HEK293 (cell line): ENCODE results near the gene ZNF710.

Source experiments
- CTCF ChIA-PET: fragments of 350-600 bp; formaldehyde crosslinking; extraction: SDS; loops from one replicate; lab custom pipeline; 2021; ENCODE audit warnings: antibody characterized with exemption; lab: Yijun Ruan, JAX
- POLR2A ChIA-PET: fragments of 300-600 bp; formaldehyde crosslinking; extraction: SDS; loops from one replicate; lab custom pipeline; 2020; ENCODE audit warnings: antibody characterized with exemption, inconsistent platforms; lab: Yijun Ruan, JAX
- H3K27ac ChIP-seq: fragments of 200-500 bp; sonication (Bioruptor generic); 2 replicates; pipeline ENCODE4 v1.5.1; 2014; ENCODE audit warnings: low read depth, low read length, control low read depth, inconsistent platforms; ENCODE audit errors: extremely low read depth
- H3K36me3 ChIP-seq, 2 experiments: fragments of 200-500 bp in 1 of 2; sonication (Bioruptor generic) in 1 of 2; 1 replicate in 1 of 2; 2 replicates in 1 of 2; pipeline ENCODE4 v1.5.1; 2014 to 2017; ENCODE audit warnings: inconsistent platforms in 2 of 2, low read length in 2 of 2; ENCODE audit not compliant: control insufficient read depth in 2 of 2, insufficient read depth in 1 of 2
- H3K4me1 ChIP-seq: fragments of 200-500 bp; sonication (Bioruptor generic); 2 replicates; pipeline ENCODE4 v1.5.1; 2014; ENCODE audit warnings: mild to moderate bottlenecking, low read length, inconsistent platforms; ENCODE audit not compliant: control insufficient read depth, insufficient read depth
- H3K4me3 ChIP-seq: 2 replicates; pipeline ENCODE4 v1.5.1; 2011; ENCODE audit warnings: low read depth, mild to moderate bottlenecking, control low read depth, low read length, moderate library complexity
- H3K9me3 ChIP-seq: fragments of 200-500 bp; sonication (Bioruptor generic); 2 replicates; pipeline ENCODE4 v1.5.1; 2014; ENCODE audit warnings: low read depth, low read length, inconsistent platforms; ENCODE audit not compliant: control insufficient read depth, insufficient read depth
- GLI2 ChIP-seq: fragments of 450-650 bp; formaldehyde crosslinking; IDR thresholded peaks from 2 replicates; pipeline ENCODE4; 2017; ENCODE audit warnings: missing biosample characterization, missing genetic modification characterization, low read depth, borderline replicate concordance
- OVOL3 ChIP-seq: fragments of 450-650 bp; formaldehyde crosslinking; IDR thresholded peaks from 2 replicates; pipeline ENCODE4 v1.5.1; 2016; ENCODE audit warnings: missing biosample characterization, missing genetic modification characterization
- SCRT1 ChIP-seq: fragments of 450-650 bp; formaldehyde crosslinking; IDR thresholded peaks from 2 replicates; pipeline ENCODE4 v1.5.1; 2016; ENCODE audit warnings: missing biosample characterization, missing genetic modification characterization, borderline replicate concordance
- SP2 ChIP-seq: fragments of 450-650 bp; formaldehyde crosslinking; IDR thresholded peaks from 2 replicates; pipeline ENCODE4 v1.5.1; 2016; ENCODE audit warnings: missing biosample characterization, missing genetic modification characterization
- WT1 ChIP-seq: fragments of 450-650 bp; formaldehyde crosslinking; IDR thresholded peaks from 2 replicates; pipeline ENCODE4 v1.5.1; 2016; ENCODE audit warnings: missing biosample characterization, missing genetic modification characterization
- ZBTB11 ChIP-seq: fragments of 450-650 bp; formaldehyde crosslinking; conservative IDR thresholded peaks from 2 replicates; pipeline ENCODE4 v1.5.1; 2016; ENCODE audit warnings: low read depth, missing biosample characterization, missing genetic modification characterization
- ZIC2 ChIP-seq: fragments of 450-650 bp; formaldehyde crosslinking; IDR thresholded peaks from 2 replicates; pipeline ENCODE4 v1.5.1; 2016; ENCODE audit warnings: missing biosample characterization, missing genetic modification characterization
- ZNF114 ChIP-seq: fragments of 450-650 bp; formaldehyde crosslinking; IDR thresholded peaks from 2 replicates; pipeline ENCODE4 v1.5.0; 2017; ENCODE audit warnings: missing biosample characterization, missing genetic modification characterization
- ZNF132 ChIP-seq: fragments of 450-650 bp; formaldehyde crosslinking; IDR thresholded peaks from 2 replicates; pipeline ENCODE4 v1.5.1; 2017; ENCODE audit warnings: missing biosample characterization, missing genetic modification characterization, borderline replicate concordance
- ZNF146 ChIP-seq: fragments of 450-650 bp; formaldehyde crosslinking; IDR thresholded peaks from 2 replicates; pipeline ENCODE4 v1.5.1; 2016; ENCODE audit warnings: missing biosample characterization, missing genetic modification characterization
- ZNF202 ChIP-seq: fragments of 450-650 bp; formaldehyde crosslinking; IDR thresholded peaks from 2 replicates; pipeline ENCODE4 v1.5.1; 2016; ENCODE audit warnings: missing biosample characterization, missing genetic modification characterization, borderline replicate concordance
- ZNF214 ChIP-seq: fragments of 450-650 bp; formaldehyde crosslinking; IDR thresholded peaks from 2 replicates; pipeline ENCODE4 v1.5.1; 2017; ENCODE audit warnings: missing biosample characterization, mild to moderate bottlenecking, missing genetic modification characterization, borderline replicate concordance
- ZNF23 ChIP-seq: fragments of 450-650 bp; formaldehyde crosslinking; IDR thresholded peaks from 2 replicates; pipeline ENCODE4 v1.5.1; 2016; ENCODE audit warnings: missing biosample characterization, missing genetic modification characterization, borderline replicate concordance
- ZNF248 ChIP-seq: fragments of 450-650 bp; formaldehyde crosslinking; IDR thresholded peaks from 2 replicates; pipeline ENCODE4 v1.5.1; 2017; ENCODE audit warnings: missing biosample characterization, missing genetic modification characterization
- ZNF274 ChIP-seq, 2 experiments: fragments of 200-500 bp in 1 of 2; fragments of 450-650 bp in 1 of 2; sonication (Bioruptor generic) in 1 of 2; formaldehyde crosslinking in 1 of 2; IDR thresholded peaks; 2 replicates each; pipeline versions ENCODE4 v1.5.1 to v1.6.1; 2014 to 2016; ENCODE audit warnings: borderline replicate concordance in 1 of 2, inconsistent platforms in 1 of 2, low read length in 1 of 2, missing biosample characterization in 1 of 2, missing genetic modification characterization in 1 of 2
- ZNF302 ChIP-seq: fragments of 450-650 bp; formaldehyde crosslinking; IDR thresholded peaks from 2 replicates; pipeline ENCODE4 v1.5.1; 2016; ENCODE audit warnings: missing biosample characterization, missing genetic modification characterization, low read depth
- ZNF354C ChIP-seq: fragments of 450-650 bp; formaldehyde crosslinking; IDR thresholded peaks from 2 replicates; pipeline ENCODE4 v1.5.1; 2016; ENCODE audit warnings: missing biosample characterization, missing genetic modification characterization, low read depth, borderline replicate concordance
- ZNF555 ChIP-seq: fragments of 450-650 bp; formaldehyde crosslinking; conservative IDR thresholded peaks from 2 replicates; pipeline ENCODE4 v1.5.1; 2017; ENCODE audit warnings: missing biosample characterization, mild to moderate bottlenecking, missing genetic modification characterization, inconsistent platforms
- ZNF580 ChIP-seq: fragments of 450-650 bp; formaldehyde crosslinking; IDR thresholded peaks from 2 replicates; pipeline ENCODE4 v1.5.1; 2016; ENCODE audit warnings: missing biosample characterization, missing genetic modification characterization
- ZNF623 ChIP-seq: fragments of 450-650 bp; formaldehyde crosslinking; IDR thresholded peaks from 2 replicates; pipeline ENCODE4 v1.5.1; 2016; ENCODE audit warnings: missing biosample characterization, missing genetic modification characterization
- ZNF624 ChIP-seq: fragments of 450-650 bp; formaldehyde crosslinking; IDR thresholded peaks from 2 replicates; pipeline ENCODE4 v1.5.1; 2017; ENCODE audit warnings: missing biosample characterization, missing genetic modification characterization
- ZNF660 ChIP-seq: fragments of 450-650 bp; IDR thresholded peaks from 2 replicates; pipeline ENCODE4 v1.5.1; 2018; ENCODE audit warnings: missing biosample characterization, mild to moderate bottlenecking, missing genetic modification characterization
- ZNF701 ChIP-seq: fragments of 450-650 bp; formaldehyde crosslinking; IDR thresholded peaks from 2 replicates; pipeline ENCODE4 v1.5.1; 2016; ENCODE audit warnings: missing biosample characterization, missing genetic modification characterization
- ZNF76 ChIP-seq: fragments of 450-650 bp; formaldehyde crosslinking; IDR thresholded peaks from 2 replicates; pipeline ENCODE4; 2016; ENCODE audit warnings: low read depth, missing biosample characterization, missing genetic modification characterization, borderline replicate concordance
- ZNF777 ChIP-seq: fragments of 450-650 bp; formaldehyde crosslinking; IDR thresholded peaks from 2 replicates; pipeline ENCODE4 v1.5.1; 2017; ENCODE audit warnings: missing biosample characterization, missing genetic modification characterization, borderline replicate concordance
- ZNF843 ChIP-seq: fragments of 450-650 bp; formaldehyde crosslinking; IDR thresholded peaks from 2 replicates; pipeline ENCODE4 v1.5.1; 2016; ENCODE audit warnings: missing biosample characterization, missing genetic modification characterization
- ZSCAN30 ChIP-seq: fragments of 450-650 bp; IDR thresholded peaks from 2 replicates; pipeline ENCODE4 v1.5.1; 2018; ENCODE audit warnings: missing biosample characterization, mild to moderate bottlenecking, missing genetic modification characterization, moderate library complexity
- ZXDB ChIP-seq: fragments of 450-650 bp; formaldehyde crosslinking; IDR thresholded peaks from 2 replicates; pipeline ENCODE4 v1.5.1; 2016; ENCODE audit warnings: missing biosample characterization, missing genetic modification characterization

The ZNF710 gene

GRCh38 chr15:90035840-90036230, 34.7 kb downstream of the ZNF710 start (continued):
- TF ChIP-seq ZBTB11 (tag by site-specific recombination): no peak
- no peak for TF ChIP-seq ZNF214 (tag by site-specific recombination)
- no peak for TF ChIP-seq ZSCAN30 (tag by site-specific recombination)
- no peak for TF ChIP-seq GLI2 (tag by site-specific recombination)
- TF ChIP-seq ZNF202 (tag by site-specific recombination): no peak
- no peak for TF ChIP-seq ZNF701 (tag by site-specific recombination)
- TF ChIP-seq ZNF777 (tag by site-specific recombination): no peak
- TF ChIP-seq ZNF23: no peak
- TF ChIP-seq ZNF132 (tag by site-specific recombination): no peak
- TF ChIP-seq SCRT1 (tag by site-specific recombination): no peak

- Histone ChIP-seq H3K9me3 (no peaks in the 10 kb centered on the region), H3K27ac (no peak overlapping the region), H3K4me1 (peaks cover 5% of the 10 kb centered on the region), H3K4me3 (no peak overlapping the region), H3K36me3 (no peaks in the 10 kb centered on the region)
- CTCF ChIA-PET: interaction anchor here (1.2 kb wide), 1 partner anchor 50 kb away, joined by 4 read pairs; no protein-coding TSS in a partner anchor
- no peak for TF ChIP-seq ZNF302 (tag by site-specific recombination)
- TF ChIP-seq ZNF580: no peak
- TF ChIP-seq ZXDB: no peak
- TF ChIP-seq ZNF76: no peak
- no peak for TF ChIP-seq ZNF132 (tag by site-specific recombination)
- TF ChIP-seq ZIC2: no peak
- TF ChIP-seq ZNF843: no peak
- no peak for TF ChIP-seq ZNF555
- TF ChIP-seq ZNF146 (tag by site-specific recombination): no peak
- no peak for TF ChIP-seq OVOL3 (tag by site-specific recombination)
- POLR2A ChIA-PET: no interaction called here
Measured at GRCh38 chr15:90036343-90036742, 35.2 kb downstream of the ZNF710 start.

GRCh38 chr15:90036806-90037510, 35.8 kb downstream of the ZNF710 start:
- no peaks in the 10 kb centered on the region for H3K36me3 ChIP-seq
- ChIA-PET CTCF (interaction anchor here (0.6 to 1.2 kb wide), 3 partner anchors 11 to 63 kb away, joined by 3 to 4 read pairs (median 3); no protein-coding TSS in a partner anchor), POLR2A (no interaction called here)
- H3K9me3 ChIP-seq: no peaks in the 10 kb centered on the region
- no peak overlapping the region for H3K27ac ChIP-seq
- no peak overlapping the region for H3K4me3 ChIP-seq
- TF ChIP-seq SP2 (tag by site-specific recombination) (no peak), ZNF248 (tag by site-specific recombination) (no peak), ZNF114 (tag by site-specific recombination) (no peak), ZNF623 (tag by site-specific recombination) (no peak), ZNF624 (no peak), ZNF274 (IDR thresholded peaks at IDR 0.05; ENCODE audit: low read length) (no peak), ZNF274 (tag by site-specific recombination; IDR thresholded peaks at IDR 0.05; ENCODE audit: borderline replicate concordance) (no peak), WT1 (tag by site-specific recombination) (no peak), ZNF660 (no peak), ZNF354C (tag by site-specific recombination) (no peak)
- TF ChIP-seq, all 188 proteins: peak for 0
- peaks cover 3% of the 10 kb centered on the region; the same call in 1 of the 2 replicates for H3K4me1 ChIP-seq
